Osteocyte (in vitro differentiated cells): Measurements from ENCODE around the gene RASAL1. TPM values are rescaled to one million over a fixed set of nuclear protein-coding genes. Genes with fewer than 3 reads are reported as not detected.

ENCODE experiments used
- DNase-seq: peaks from one replicate; pipeline ENCODE4 v3.0.0; 2021; ENCODE audit warnings: mixed read lengths; ENCODE audit not compliant: unreplicated experiment; ENCODE audit errors: extremely low spot score
- H3K27ac Mint-ChIP-seq: one replicate; pipeline ENCODE4 v1.8.0; 2021; ENCODE audit warnings: mild to moderate bottlenecking, mixed read lengths; ENCODE audit not compliant: unreplicated experiment
- H3K27me3 Mint-ChIP-seq: one replicate; pipeline ENCODE4 v1.8.0; 2021; ENCODE audit warnings: mixed read lengths; ENCODE audit not compliant: unreplicated experiment
- H3K36me3 Mint-ChIP-seq: one replicate; pipeline ENCODE4 v1.8.0; 2021; ENCODE audit warnings: mixed read lengths; ENCODE audit not compliant: unreplicated experiment
- H3K4me1 Mint-ChIP-seq: one replicate; pipeline ENCODE4 v1.8.0; 2021; ENCODE audit warnings: mixed read lengths; ENCODE audit not compliant: unreplicated experiment
- H3K4me3 Mint-ChIP-seq: one replicate; pipeline ENCODE4 v1.8.0; 2021; ENCODE audit warnings: mild to moderate bottlenecking, moderate library complexity, mixed read lengths; ENCODE audit not compliant: unreplicated experiment
- H3K9me3 Mint-ChIP-seq: one replicate; pipeline ENCODE4 v1.8.0; 2021; ENCODE audit warnings: mixed read lengths; ENCODE audit not compliant: unreplicated experiment
- CTCF ChIP-seq: fragments of 200-600 bp; sonication (generic); IDR thresholded peaks from 2 replicates; pipeline ENCODE4 v1.5.0; 2021; ENCODE audit warnings: antibody characterized with exemption, mild to moderate bottlenecking, moderate library complexity
- total RNA-seq: library from RNA; stranded (reverse); gene quantifications from 2 replicates; pipeline ENCODE4 v1.2.1, GENCODE V29; 2021

RASAL1 gene
- total RNA-seq, 1 donor from 2014 or later = not detected

- Mint-ChIP-seq H3K9me3 (no peaks in the 10 kb centered on the region), H3K4me1 (peaks cover 9% of the 10 kb centered on the region), H3K4me3 (no peak overlapping the region), H3K36me3 (peaks cover 24% of the 10 kb centered on the region), H3K27me3 (peaks cover 14% of the 10 kb centered on the region), H3K27ac (no peak overlapping the region)
- no peak for DNase-seq
- TF ChIP-seq CTCF = no peak
Measured at GRCh38 chr12:113155060-113155459, 19.5 kb upstream of the RASAL1 start.

- Mint-ChIP-seq H3K27ac (no peak overlapping the region), H3K4me3 (no peak overlapping the region), H3K36me3 (peaks cover 20% of the 10 kb centered on the region), H3K4me1 (peaks cover 13% of the 10 kb centered on the region), H3K9me3 (no peaks in the 10 kb centered on the region), H3K27me3 (peaks cover 18% of the 10 kb centered on the region)
- TF ChIP-seq CTCF = no peak
- DNase-seq = no peak
Measured at GRCh38 chr12:113154351-113154973, 18.9 kb upstream of the RASAL1 start.

DNA sequence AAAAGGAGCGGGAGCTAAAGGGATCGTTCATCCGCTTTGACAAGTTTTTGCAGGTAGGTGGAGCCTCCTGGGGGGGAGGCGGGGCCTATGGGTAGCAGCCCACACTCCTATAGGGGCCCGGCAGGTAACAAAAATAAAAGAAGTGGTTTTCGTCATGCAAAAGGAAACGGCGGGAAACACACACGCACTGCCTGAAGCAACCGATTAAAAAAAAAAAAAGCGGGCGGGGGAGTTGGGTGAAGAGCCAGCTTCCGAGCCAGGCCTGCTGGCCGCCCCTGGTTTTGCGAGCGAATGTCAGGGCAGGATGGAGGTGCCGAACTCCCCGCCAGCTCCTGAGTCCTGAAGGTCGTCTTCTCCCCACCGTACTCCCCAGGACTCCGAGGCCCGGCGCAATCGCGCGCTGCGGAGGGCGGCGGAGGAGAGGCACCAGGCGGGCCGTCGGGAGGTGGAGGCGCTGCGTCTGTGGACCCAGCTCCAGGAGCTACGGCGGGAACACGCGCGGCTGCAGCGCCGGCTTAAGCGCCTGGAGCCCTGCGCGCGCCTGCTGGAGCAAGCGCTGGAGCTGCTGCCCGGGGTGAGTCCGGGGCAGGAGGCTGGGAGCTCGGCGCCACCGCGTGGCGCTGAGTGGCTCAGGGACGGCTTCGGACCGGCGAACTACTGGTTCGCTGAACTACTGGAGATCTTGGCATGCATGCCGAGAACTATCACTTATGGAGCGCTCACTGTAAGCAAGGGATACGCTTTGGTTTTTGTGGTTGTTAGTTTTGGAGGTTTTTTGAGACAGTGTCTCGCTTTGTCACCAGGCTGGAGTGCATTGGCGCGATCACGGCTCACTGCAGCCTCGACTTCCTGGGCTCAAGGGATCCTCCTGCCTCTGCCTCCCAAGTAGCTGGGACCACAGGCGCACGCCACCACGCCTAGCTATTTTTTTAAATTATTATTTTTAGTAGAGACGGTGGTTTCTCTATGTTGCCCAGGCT, 17.6 kb upstream of the RASAL1 start:
- Mint-ChIP-seq H3K36me3 (peaks cover 8% of the 10 kb centered on the region), H3K27ac (no peak overlapping the region), H3K27me3 (peaks cover 18% of the 10 kb centered on the region), H3K4me3 (peak overlapping the region; percentile 67), H3K4me1 (peaks cover 13% of the 10 kb centered on the region), H3K9me3 (no peaks in the 10 kb centered on the region)
- no peak for DNase-seq
- TF ChIP-seq CTCF = peak; percentile 65

DNA sequence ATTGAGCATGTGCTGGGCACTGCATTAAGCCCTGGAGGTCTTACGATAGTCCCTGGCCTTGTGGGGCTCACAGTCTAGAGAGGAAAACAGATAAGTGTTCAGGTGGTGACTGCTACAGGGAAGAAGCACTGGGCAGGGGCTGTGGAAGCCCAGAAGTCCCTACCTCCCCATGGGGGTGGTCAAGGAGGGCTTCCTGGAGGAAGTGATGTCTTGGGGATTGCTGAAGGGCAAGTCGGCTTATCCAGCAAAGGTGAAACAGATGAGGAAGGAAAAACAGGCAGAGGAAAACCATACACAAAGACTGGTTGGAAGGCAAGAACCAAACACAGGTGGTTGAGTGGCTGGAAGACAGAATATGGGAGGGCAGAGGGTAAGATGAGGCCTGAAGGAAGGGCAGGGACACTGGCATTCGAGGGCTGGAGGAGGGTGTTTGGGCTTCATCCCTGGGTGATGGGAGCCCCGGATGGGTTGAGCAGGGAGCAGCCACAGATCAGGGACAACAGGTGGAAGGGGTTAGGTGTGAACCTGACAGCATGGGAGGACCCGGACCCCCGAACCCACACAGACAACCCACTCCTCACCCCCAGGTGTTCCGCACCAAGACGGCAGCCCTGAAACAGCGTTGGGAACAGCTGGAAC, 16.8 kb upstream of the RASAL1 start:
- Mint-ChIP-seq H3K4me3 (peak overlapping the region; percentile 67), H3K9me3 (peaks cover 2% of the 10 kb centered on the region), H3K4me1 (peaks cover 13% of the 10 kb centered on the region), H3K27me3 (peaks cover 22% of the 10 kb centered on the region), H3K27ac (no peak overlapping the region), H3K36me3 (peaks cover 4% of the 10 kb centered on the region)
- no peak for DNase-seq
- no peak for TF ChIP-seq CTCF
